ENCODE measurements around the gene NLRP13. TPM values are rescaled to one million over a fixed set of nuclear protein-coding genes. Genes with fewer than 3 reads are reported as not detected.

Gene NLRP13
- total and polyA plus RNA-seq, 2 of the 4 experiments (the other 2 are of a cell fraction): not detected

DNA sequence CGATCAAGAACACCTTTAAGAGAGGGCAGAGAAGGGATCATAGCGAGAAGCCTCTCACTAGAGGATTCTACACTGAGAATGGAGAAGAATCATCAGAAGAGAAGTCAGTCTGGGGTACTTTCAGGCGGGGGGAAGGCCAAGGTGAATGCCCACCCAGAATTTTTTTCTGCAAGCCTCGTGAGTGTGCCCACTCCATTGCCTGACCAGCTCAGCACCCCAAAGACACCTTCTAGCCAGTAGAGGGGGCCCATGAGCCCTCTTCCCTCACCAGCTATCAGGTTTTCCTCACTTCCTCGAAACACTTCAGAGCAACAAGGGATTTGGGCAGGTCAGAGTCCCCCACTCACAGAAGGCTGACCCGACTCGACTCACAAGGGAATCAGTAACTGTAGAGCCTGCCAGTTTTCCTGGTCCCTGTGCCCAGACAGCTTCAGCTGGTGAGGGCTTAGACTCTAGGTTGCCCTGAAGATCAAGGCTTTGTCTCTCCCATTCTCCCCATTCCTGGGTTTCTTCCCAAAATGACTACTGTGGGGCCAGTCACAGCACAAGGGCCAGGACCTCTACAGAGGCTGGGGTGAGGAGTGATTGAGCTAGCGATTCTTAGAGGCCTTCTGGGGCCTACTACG lies 18.4 kb downstream of the NLRP13 start:
- Histone ChIP-seq H3K56ac (ENCODE audit: extremely low read depth, insufficient read depth, low read length) (no peak overlapping the region), H3K18ac (ENCODE audit: low read depth, low read length) (no peak overlapping the region), H2BK20ac (ENCODE audit: low read depth, low read length) (no peak overlapping the region), H4K5ac (ENCODE audit: low read depth, low read length) (no peak overlapping the region), H2BK15ac (ENCODE audit: low read depth, low read length) (no peak overlapping the region), H3K4me3 (ENCODE audit: insufficient read depth, low read depth, low read length) (no peak overlapping the region), H2BK5ac (ENCODE audit: low read depth, low read length, poor library complexity, severe bottlenecking) (no peak overlapping the region), H3K27me3 (ENCODE audit: control insufficient read depth, insufficient read depth, low read length) (no peaks in the 10 kb centered on the region), H3K79me1 (ENCODE audit: low read depth in 1 of 2, low read length in 2 of 2) (no peaks in the 10 kb centered on the region), H3K14ac (replicated peaks; ENCODE audit: low read depth, low read length) (no peak overlapping the region), H4K8ac (ENCODE audit: low read depth in 2 of 2, low read length in 2 of 2) (no peak overlapping the region), H2AFZ (replicated peaks; ENCODE audit: low read length, poor library complexity) (no peak overlapping the region), H3K27ac (ENCODE audit: insufficient read depth, low read length) (no peak overlapping the region), H2BK120ac (ENCODE audit: low read depth, low read length) (no peak overlapping the region), H3K4me2 (ENCODE audit: low read depth, low read length) (no peak overlapping the region), H3K23ac (ENCODE audit: low read depth, low read length) (no peak overlapping the region), H4K20me1 (ENCODE audit: insufficient read depth, low read length) (no peaks in the 10 kb centered on the region), H3K4me1 (ENCODE audit: control insufficient read depth, insufficient read depth, low read length) (no peaks in the 10 kb centered on the region), H2AK5ac (ENCODE audit: low read depth, low read length) (no peak overlapping the region), H3K9me1 (ENCODE audit: insufficient read depth, low read length) (no peaks in the 10 kb centered on the region), H3K36me3 (ENCODE audit: control insufficient read depth, insufficient read depth, low read length) (no peaks in the 10 kb centered on the region), H3K4ac (ENCODE audit: low read depth, low read length) (no peak overlapping the region), H3K9me3 (ENCODE audit: control insufficient read depth, insufficient read depth, low read length) (peaks cover 24% of the 10 kb centered on the region), H3K9ac (ENCODE audit: low read depth, low read length) (no peak overlapping the region), H2AK9ac (replicated peaks; ENCODE audit: low read depth, low read length, poor library complexity) (no peak overlapping the region), H4K91ac (ENCODE audit: insufficient read depth, low read depth, low read length) (no peak overlapping the region)
- POLR2A ChIA-PET (ENCODE audit: unreplicated experiment): no interaction called here
- DNase-seq: no peak
- TF ChIP-seq SMC3 (IDR thresholded peaks at IDR 0.05; ENCODE audit: low read depth, low read length) (no peak), CEBPB (IDR thresholded peaks at IDR 0.05; ENCODE audit: low read depth, low read length) (no peak), RFX5 (IDR thresholded peaks at IDR 0.05; ENCODE audit: low read depth, low read length) (no peak), FOS (IDR thresholded peaks at IDR 0.05; ENCODE audit: low read depth, low read length) (no peak), CHD1 (IDR thresholded peaks at IDR 0.05; ENCODE audit: low read depth, low read length) (no peak), RAD21 (IDR thresholded peaks at IDR 0.05; ENCODE audit: low read length) (no peak), BHLHE40 (IDR thresholded peaks at IDR 0.05; ENCODE audit: low read depth, low read length) (no peak), MAZ (IDR thresholded peaks at IDR 0.05; ENCODE audit: borderline replicate concordance, low read depth, low read length) (no peak), MXI1 (IDR thresholded peaks at IDR 0.05; ENCODE audit: borderline replicate concordance, low read depth, low read length) (no peak), POLR2A (IDR thresholded peaks at IDR 0.05; ENCODE audit: low read depth, low read length) (no peak), MAFK (IDR thresholded peaks at IDR 0.05; ENCODE audit: low read depth, low read length) (no peak), NFE2L2 (IDR thresholded peaks at IDR 0.05; ENCODE audit: low read depth, low read length) (no peak)
- TF ChIP-seq, protein P1, sequence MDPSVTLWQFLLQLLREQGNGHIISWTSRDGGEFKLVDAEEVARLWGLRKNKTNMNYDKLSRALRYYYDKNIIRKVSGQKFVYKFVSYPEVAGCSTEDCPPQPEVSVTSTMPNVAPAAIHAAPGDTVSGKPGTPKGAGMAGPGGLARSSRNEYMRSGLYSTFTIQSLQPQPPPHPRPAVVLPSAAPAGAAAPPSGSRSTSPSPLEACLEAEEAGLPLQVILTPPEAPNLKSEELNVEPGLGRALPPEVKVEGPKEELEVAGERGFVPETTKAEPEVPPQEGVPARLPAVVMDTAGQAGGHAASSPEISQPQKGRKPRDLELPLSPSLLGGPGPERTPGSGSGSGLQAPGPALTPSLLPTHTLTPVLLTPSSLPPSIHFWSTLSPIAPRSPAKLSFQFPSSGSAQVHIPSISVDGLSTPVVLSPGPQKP (IDR thresholded peaks at IDR 0.05; ENCODE audit: borderline replicate concordance, low read depth, low read length): no peak
- TF ChIP-seq, protein P2, sequence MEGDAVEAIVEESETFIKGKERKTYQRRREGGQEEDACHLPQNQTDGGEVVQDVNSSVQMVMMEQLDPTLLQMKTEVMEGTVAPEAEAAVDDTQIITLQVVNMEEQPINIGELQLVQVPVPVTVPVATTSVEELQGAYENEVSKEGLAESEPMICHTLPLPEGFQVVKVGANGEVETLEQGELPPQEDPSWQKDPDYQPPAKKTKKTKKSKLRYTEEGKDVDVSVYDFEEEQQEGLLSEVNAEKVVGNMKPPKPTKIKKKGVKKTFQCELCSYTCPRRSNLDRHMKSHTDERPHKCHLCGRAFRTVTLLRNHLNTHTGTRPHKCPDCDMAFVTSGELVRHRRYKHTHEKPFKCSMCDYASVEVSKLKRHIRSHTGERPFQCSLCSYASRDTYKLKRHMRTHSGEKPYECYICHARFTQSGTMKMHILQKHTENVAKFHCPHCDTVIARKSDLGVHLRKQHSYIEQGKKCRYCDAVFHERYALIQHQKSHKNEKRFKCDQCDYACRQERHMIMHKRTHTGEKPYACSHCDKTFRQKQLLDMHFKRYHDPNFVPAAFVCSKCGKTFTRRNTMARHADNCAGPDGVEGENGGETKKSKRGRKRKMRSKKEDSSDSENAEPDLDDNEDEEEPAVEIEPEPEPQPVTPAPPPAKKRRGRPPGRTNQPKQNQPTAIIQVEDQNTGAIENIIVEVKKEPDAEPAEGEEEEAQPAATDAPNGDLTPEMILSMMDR (conservative IDR thresholded peaks at IDR 0.05; ENCODE audit: low read depth, low read length): no peak
- TF ChIP-seq, protein P3, sequence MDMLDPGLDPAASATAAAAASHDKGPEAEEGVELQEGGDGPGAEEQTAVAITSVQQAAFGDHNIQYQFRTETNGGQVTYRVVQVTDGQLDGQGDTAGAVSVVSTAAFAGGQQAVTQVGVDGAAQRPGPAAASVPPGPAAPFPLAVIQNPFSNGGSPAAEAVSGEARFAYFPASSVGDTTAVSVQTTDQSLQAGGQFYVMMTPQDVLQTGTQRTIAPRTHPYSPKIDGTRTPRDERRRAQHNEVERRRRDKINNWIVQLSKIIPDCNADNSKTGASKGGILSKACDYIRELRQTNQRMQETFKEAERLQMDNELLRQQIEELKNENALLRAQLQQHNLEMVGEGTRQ (IDR thresholded peaks at IDR 0.05; ENCODE audit: low read depth, low read length): no peak
- no TSS peak for BruUV-seq (replicated peaks)
- 17% methylated on average over 5 of the region's 9 CpGs; no CpG with 5 or more reads in 1 of the 2 experiments for WGBS, 2 experiments (ENCODE audit: extremely low coverage in 2 of 2, insufficient read length in 1 of 2)
- ATAC-seq (ENCODE audit: low read depth): no peak
- CTCF ChIA-PET: no interaction called here
- dilution Hi-C loops (cut with HindIII; ENCODE audit: low sequenced_read_pairs, unreplicated experiment): no loop called here
- in situ Hi-C loops (cut with MboI; ENCODE audit: low sequenced_read_pairs): no loop called here
- intact Hi-C loops (cut with micrococcal nuclease): no loop called here
